Breast epithelium (tissue), 3 donors: ENCODE data around the gene ARID1A.

Experiments used
- CTCF ChIP-seq, 3 donors: fragments of 450-650 bp; IDR thresholded peaks; one replicate each; pipeline ENCODE4 v1.5.1; 2016 to 2017; ENCODE audit warnings: antibody characterized with exemption in 3 of 3, mild to moderate bottlenecking in 3 of 3, moderate library complexity in 3 of 3
- POLR2A ChIP-seq: fragments of 450-650 bp; IDR thresholded peaks from one replicate; pipeline ENCODE4 v1.6.1; 2016; ENCODE audit warnings: antibody characterized with exemption, mild to moderate bottlenecking, moderate library complexity

GRCh38 chr1:26666855-26667254 is 29.0 kb upstream of the ARID1A start:
- TF ChIP-seq CTCF (IDR thresholded peaks at IDR 0.05) (no peak), POLR2A (no peak)
